Measurements from ENCODE around the gene AGAP1.

Gene AGAP1

GRCh38 chr2:236117861-236118269, 624.0 kb downstream of the AGAP1 start:
- H3K27ac ChIP-seq, result no peak overlapping the region
- TF ChIP-seq, protein P1, sequence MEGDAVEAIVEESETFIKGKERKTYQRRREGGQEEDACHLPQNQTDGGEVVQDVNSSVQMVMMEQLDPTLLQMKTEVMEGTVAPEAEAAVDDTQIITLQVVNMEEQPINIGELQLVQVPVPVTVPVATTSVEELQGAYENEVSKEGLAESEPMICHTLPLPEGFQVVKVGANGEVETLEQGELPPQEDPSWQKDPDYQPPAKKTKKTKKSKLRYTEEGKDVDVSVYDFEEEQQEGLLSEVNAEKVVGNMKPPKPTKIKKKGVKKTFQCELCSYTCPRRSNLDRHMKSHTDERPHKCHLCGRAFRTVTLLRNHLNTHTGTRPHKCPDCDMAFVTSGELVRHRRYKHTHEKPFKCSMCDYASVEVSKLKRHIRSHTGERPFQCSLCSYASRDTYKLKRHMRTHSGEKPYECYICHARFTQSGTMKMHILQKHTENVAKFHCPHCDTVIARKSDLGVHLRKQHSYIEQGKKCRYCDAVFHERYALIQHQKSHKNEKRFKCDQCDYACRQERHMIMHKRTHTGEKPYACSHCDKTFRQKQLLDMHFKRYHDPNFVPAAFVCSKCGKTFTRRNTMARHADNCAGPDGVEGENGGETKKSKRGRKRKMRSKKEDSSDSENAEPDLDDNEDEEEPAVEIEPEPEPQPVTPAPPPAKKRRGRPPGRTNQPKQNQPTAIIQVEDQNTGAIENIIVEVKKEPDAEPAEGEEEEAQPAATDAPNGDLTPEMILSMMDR (IDR thresholded peaks at IDR 0.05), result no peak
- no peak overlapping the region for H3K4me3 ChIP-seq
- DNase-seq (ENCODE audit: low spot score), result no peak

GRCh38 chr2:236119003-236119402, 625.2 kb downstream of the AGAP1 start:
- TF ChIP-seq, protein P1 (IDR thresholded peaks at IDR 0.05), result no peak
- no peak overlapping the region for H3K27ac ChIP-seq
- no peak for DNase-seq (ENCODE audit: low spot score)
- no peak overlapping the region for H3K4me3 ChIP-seq

- TF ChIP-seq, protein P1 (IDR thresholded peaks at IDR 0.05), result no peak
- Histone ChIP-seq H3K4me3 (no peak overlapping the region), H3K27ac (no peak overlapping the region)
- DNase-seq (ENCODE audit: low spot score), result no peak
Observed at GRCh38 chr2:236119476-236119875, 625.6 kb downstream of the AGAP1 start.

- TF ChIP-seq, protein P1 (IDR thresholded peaks at IDR 0.05), result no peak
- no peak for DNase-seq (ENCODE audit: low spot score)
- no peak overlapping the region for H3K27ac ChIP-seq
- no peak overlapping the region for H3K4me3 ChIP-seq
Observed at GRCh38 chr2:236120141-236120601, 626.3 kb downstream of the AGAP1 start.

DNA sequence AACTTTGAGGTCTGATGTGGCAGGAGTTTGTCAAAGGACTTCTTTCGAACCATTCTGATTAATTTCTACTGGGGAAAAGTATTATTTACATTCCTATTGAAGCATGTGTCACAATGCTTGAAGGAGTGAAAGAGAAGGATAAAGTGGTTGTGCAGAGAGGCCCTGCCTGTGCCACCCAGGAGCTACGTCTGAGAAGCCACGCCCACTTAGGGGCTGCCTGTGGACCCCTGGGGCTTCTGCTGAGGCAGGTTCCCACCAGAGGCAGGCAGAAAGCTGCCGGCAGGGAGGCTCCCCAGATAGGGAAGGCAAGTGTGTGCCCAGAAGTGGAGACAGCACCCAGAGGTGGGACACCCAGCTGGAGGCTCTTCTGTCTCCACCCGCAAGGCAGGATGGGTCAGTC, 627.0 kb downstream of the AGAP1 start:
- DNase-seq (ENCODE audit: low spot score), result no peak
- TF ChIP-seq, protein P1 (IDR thresholded peaks at IDR 0.05), result no peak
- Histone ChIP-seq H3K27ac (no peak overlapping the region), H3K4me3 (no peak overlapping the region)

DNA sequence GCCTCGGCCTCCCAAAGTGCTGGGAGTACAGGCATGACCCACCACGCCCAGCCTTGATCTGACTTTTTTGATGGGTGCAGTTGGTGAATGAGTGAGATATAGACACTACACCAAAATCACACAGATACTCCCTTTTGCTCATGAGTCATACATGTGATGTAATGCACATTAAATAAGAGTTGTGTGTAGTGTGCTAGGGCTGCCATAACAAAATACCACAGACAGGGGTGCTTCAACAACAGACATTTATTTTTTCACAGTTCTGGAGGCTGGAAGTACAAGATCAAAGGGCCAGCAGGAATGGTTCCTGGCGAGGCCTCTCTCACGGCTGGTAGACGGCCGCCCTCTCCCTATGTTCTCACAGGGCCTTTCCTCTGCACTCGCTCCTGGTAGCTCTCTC, 627.7 kb downstream of the AGAP1 start:
- no peak for DNase-seq (ENCODE audit: low spot score)
- H3K4me3 ChIP-seq, result no peak overlapping the region
- TF ChIP-seq, protein P1 (IDR thresholded peaks at IDR 0.05), result no peak
- H3K27ac ChIP-seq, result no peak overlapping the region

DNA sequence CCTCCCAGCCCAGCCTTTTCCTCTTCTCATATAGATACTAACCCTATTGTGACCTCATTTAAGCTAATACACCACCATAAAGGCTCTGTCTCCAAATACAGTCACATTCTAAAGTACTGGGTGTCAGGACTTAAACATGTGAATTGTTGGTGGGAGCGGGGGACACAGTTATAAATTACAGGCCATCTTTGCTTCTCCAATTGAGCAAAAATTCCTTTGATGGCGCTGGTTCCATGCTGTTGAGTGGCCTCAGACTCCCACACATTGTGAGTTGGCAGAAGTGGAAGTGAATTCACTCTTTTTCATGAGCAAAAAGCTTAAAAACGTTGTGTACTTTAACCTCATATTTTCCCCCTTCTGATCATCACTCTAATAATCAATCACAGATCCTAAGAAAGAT, 628.4 kb downstream of the AGAP1 start:
- no peak overlapping the region for H3K4me3 ChIP-seq
- no peak overlapping the region for H3K27ac ChIP-seq
- TF ChIP-seq, protein P1 (IDR thresholded peaks at IDR 0.05), result no peak
- no peak for DNase-seq (ENCODE audit: low spot score)
